HG03025 (cell line): ENCODE measurements around the gene CD164.

ENCODE experiments used
- ATAC-seq: cut with Tn5 transposase; IDR thresholded peaks from one replicate; pipeline ENCODE4 v1.9.1; 2021; ENCODE audit warnings: mild to moderate bottlenecking, moderate library complexity; ENCODE audit not compliant: unreplicated experiment, low FRiP score

The CD164 gene

DNA sequence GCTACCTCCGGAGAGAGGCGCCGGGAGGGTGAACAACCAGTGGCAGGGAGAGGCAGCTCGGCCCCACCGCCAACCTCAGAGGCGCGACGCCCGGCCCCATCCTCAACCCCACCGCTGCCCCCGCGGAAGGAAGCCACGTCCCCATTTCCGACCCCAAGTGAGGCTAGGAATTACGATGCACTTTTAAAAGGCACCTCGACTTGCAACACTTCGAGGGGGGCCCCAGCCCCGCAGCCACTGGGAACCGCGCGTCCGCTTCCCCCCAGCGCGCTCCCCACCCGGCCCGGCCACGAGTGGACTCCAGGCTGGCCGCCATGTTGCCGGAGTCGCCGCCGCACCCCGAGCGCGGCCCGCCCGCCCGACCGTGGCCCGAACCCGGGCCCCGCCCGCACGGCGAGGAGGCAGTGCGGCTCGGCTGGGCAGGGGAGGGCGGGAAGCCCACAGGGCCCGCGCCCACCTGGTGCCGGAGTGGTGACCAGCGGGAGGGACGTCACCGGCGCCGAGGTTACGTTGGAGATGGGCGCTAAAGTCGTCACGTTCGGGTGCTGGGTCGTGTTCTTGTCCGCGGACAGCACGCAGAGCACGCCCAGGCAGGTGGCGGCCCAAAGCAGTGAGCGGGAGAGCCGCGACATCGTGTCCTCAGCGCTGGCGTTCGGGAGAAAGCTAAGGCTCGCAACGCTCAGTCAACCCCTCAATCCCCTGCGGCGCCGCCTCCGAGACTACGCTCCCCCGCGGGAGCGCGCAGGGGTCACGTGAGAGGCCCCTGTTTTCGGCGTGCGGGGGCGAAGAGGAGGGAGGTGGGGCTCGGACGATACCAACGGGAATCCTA lies at the start of gene CD164:
CD164 (minus strand) TSS at position 721 of the 829 bp plus-strand sequence; CDS start at position 632, 89 bp downstream.
- ATAC-seq = peak; percentile 39

DNA sequence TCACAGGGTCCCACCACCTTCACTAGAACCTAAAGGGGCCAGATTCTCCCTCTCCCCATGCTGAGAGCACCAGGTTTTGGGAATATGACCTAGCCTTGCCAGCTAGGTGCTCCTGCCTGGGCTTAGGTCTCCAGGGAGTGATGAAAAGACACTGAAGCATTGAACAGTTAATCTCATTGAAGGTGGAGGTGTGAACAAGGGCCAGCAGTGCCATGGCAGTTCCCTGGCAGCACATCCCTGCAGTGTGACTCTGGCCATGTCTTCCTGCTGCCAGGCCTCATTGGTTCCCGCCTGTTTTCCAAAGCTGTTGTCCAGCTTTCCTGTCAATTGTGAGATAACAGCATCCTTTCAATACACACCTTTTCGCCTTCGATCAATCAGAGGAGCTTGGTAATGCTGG lies 47.2 kb upstream of the CD164 start:
- ATAC-seq = no peak

DNA sequence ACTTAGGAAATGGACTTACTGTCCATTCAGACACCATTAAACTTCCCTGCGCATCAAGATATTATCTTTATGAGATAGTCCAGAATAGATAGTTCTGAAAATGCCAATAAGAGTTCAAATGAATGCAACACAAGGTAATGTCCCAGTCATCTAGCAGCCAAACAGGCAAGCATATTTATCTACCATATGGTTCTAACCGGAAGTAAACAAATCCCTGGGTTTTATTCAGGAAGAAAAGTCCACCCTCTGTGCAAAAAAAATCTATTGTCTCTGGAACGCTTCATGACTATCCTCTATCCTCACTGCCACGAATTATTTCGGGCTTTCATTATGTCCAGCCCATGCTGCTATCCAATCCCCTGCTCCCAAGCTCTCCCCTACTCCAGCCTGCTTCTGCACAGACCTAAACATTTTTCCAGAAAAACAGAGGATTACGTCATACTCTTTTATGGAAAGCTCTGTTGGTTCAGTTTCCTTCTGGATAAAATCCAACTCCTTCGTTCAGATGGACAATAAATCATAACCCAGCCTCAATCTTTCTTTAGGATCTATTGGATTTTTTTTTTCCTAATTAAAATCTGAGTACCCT lies 46.7 kb upstream of the CD164 start:
- no peak for ATAC-seq

DNA sequence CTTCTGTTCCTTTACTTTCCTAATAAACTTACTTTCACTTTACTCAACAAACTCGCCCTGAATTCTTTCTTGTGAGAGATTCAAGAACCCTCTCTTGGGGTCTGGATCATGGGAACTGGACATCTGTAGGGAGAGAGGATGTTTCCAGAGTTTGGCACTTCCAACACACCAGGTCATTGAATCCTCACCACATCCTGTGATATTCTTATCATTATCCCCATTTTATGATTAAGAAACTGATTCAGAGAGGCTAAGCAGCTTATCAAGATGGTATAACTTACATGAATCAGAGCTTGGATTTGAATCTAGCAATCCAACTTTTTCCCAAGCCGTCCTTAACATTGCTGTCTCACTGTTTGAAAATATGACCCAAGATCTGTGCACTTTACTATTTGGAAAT lies 42.7 kb upstream of the CD164 start:
- no peak for ATAC-seq

DNA sequence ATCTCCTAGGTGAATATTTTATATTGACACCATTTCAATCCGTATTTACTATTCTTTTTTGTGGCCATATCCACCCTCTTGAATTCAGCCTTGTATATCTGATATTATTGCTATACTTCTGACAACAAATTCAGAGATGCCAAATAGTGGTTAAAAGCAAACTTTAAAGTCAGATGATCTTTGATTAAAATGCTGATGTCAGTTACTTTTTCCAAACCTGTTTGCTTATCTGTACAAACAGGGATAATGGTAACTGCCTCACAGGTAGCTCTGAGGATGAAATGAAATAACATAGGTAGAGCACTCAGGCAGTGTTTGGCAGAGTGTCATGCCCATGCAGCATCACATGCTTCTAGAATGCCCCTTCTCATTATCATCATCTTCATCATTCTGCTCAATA lies 38.9 kb upstream of the CD164 start:
- ATAC-seq = no peak

DNA sequence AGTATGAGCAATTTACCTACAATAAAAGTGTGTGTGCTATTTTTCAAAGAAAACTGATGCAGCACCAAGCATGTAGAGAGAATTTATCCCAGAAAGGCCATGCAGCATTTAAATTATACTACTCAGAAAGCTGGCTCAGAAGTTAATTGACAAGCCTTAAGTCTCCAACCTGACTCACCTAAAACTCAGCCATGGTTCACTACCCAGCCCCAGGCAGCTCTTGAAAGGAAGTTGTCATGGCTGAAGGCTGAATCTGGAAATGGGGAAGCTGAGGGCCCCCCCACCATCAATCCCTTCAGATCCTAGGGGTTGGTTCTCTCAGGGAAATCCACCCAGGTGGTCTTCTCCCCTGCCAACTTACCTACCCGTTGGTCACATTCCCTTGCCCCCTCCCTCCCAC lies 38.5 kb upstream of the CD164 start:
- no peak for ATAC-seq

DNA sequence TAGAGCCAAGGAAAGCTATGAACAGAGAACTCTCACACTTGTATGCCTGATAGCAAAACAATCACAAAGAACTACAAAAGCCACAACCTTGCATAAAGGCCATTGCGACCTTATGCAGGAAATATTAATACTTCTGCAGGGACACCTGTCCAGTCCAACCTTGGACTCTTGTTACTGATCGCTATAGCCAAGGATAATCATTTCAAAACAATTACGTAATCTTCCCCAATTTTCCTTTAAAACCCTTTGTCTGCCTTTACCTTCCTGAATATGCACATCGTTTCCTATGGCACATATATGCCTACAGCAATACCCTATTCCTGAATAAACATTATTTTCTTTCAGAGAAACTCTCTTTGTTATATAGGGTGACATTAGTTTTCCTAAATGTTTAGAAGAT lies 35.4 kb upstream of the CD164 start:
- ATAC-seq = no peak

DNA sequence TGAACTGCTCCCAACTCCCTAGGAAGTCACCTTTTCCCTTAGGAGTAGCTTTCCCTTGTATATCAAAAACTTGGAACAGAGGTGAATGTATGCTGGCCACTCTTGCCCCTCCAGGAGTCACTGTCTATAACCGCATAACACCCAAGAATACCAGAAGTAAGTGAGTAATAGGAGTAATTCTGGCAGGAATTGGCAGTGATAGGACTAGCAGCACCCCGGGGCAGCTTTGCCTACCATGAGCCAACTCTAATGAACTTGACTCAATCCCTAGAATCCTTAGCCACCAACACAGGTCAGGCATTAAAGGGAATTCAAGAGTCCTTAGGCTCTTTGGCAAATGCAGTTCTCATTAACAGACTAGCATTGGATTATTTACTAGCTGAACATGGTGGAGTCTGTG lies 28.8 kb upstream of the CD164 start:
- ATAC-seq = no peak

DNA sequence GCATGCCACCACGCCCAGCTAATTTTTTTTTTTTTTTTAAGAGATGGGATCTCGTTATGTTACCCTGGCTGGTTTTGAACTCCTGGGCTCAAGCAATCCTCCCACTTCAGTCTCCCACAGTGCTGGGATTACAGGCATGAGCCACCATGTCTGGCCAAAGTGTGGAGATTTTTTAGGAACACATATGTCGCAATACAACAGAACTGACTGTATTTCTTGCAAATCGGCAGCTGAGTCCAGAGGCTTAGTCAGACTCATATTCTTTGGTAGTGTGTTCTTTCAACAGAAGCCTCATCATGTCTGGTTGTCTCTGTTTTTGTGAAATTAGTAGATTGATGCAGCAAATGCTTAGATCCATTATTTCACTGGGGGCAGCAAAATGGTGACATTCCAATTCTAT lies 23.9 kb upstream of the CD164 start:
- no peak for ATAC-seq

DNA sequence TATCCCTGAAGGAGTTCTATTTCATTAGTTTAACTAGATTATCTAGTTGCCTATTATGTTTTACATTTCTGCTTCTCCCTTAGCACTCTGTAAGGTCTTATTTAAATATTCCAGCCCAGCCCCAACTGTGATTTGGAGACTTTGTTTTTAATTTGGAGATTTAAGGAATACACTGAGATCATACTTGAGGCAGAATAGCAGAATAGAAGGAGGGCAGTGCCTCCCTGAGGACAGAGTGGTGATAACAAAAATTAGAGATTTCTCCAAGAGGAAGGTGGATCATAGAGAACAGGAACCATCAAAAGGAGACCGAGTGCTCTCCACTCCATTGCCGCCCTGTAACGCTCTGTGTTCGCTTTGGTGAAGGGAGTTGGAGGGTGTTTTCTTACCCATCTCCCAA lies 14.8 kb upstream of the CD164 start:
- no peak for ATAC-seq

DNA sequence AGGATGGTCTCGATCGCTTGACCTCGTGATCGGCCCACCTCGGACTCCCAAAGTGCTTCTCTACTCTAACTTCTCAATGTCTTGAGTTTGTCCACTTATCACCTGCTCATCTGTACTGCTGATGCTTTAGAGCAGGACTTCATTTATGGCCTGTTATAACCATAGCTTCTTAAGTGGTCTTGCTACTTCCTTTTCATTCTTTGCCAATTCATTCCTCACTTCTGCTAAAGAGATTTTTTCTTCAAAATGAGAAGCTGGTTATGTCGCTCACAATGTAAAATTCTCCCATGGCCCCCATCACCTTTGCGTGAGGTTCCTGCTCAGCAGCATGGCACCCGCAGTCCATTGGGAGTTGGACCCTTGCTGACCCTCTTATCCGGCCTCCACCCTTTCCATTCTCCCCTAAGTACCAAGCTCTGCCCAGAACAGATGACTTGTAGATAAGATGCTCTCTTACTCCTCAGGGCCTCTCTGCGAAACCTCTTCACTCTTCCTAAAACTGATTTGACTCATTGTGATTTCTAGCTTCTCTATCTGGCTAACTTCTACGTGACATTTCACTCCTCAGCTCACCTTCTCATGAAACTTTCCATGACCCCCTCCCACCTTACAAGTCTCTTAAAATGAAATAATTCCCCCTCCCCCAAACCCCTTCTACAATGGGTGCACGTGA lies 13.9 kb upstream of the CD164 start:
- no peak for ATAC-seq

DNA sequence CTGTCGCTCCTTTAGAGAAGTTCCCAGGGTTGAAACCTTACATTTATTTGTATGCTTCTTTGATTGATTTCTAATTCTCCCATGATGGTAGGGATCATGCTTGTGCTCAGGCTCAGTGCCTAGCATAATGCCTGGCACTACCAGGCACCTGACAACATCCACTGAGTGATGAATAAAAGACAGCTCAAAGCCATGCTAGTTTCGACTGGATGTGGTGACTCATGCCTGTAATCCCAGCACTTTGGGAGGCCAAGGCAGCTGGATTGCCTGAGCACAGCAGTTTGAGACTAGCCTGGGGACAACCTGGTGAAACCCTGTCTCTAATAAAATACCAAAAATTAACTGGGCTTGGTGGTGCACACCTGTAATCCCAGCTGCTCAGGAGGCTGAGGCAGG lies 11.6 kb upstream of the CD164 start:
- ATAC-seq = no peak

DNA sequence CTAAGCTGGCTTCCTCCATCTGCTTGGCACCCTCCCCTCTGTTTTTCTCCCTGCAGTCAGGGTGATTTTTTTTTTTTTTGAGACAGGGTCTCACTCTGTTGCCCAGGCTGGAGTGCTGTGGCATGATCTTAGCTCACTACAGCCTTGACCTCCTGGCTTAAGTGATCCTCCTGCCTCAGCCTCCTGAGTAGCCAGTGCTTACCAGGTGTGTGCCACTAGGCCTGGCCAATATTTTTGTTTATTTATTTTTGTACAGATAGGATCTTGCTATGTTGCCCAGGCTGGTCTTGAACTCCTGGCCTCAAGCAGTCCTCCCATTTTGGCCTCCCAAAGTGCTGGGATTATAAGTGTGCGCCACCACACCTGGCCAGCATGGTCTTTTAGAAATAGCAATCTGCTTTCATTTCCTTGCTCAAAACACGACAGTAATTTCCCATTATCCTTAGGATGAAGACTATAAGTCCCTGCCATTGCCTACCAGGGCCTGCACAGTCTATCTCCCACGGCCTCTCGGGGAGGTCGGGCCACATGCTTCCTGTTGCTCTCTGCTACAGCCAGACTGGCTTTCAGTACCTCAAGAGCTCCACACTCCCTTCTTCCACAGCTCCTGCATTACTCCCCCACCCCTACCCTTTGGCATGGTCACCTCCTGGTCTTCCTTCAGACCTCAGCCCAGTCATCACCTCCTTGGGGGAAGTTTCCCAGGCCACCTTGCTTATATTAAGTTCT lies 11.1 kb upstream of the CD164 start:
- no peak for ATAC-seq

DNA sequence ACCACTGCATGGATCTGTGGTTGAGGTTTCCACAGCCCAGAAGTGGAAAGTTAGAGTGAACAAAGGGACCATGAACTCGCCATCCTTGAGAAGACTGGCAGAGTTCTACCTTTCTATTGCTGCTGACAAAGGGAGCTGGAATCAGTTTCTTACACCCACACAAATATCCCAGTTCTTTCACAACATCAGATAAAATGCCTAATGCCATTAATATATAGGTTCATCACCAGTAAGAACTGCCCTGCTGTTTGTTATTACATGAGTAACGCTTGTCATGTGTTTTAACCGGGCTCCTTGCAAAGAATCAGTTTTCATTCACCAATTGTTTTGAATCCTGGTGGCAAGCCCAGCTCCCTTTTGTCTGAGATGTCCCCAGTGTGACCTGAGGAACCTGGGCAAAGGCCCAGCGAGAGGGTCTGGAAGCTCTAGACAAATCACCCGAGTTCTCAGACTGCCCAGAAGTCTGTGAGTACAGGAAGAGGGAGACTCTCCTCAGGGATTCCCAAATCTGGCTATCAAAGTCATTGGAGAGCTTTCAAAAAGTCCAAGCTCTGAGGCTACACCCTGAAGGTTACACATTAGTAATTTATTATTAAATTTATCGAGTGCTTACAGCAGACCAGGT lies 7.5 kb upstream of the CD164 start:
- no peak for ATAC-seq

DNA sequence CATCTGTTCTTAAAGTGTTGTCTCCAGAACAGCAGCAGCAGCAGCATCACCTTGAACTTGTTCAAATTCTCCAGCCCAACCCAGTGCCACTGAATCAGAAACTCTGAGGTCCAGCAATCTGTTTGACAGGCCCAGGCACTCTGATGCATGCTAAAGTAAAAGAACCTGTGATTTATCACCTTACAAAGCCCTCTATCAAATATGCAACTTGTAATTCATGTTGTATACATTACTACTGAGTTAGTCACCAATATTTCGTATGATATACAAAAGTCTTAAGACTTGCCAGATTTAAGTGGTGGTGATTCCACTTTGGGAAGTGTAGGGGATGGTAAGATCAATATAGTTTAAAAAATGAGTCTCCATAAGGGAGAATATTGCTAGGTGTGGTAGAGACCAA lies 6.0 kb upstream of the CD164 start:
- no peak for ATAC-seq

DNA sequence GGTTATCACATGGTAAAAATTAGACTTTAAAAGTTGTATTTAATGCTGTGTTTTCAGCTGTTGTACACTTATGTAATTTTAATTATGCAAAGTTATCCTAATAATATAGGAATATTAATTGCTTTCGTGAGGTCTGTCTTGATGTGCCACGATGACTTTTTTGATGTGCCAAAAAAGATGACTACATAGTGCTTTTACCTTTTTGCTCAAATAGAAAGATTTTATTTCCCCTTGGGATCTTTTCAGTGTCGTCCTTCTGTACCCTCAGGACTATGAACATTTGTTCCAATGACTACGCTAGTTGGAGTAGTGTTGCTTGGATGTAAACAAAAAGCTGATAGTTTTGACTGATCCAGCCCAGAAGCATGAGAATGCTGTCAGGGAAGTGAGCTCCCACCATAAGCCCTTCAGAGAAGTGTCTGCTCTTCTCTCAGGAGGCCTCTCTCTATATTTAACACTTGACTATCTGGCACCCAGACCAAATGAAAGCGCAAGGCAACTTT lies 1.2 kb upstream of the CD164 start:
- ATAC-seq = no peak

DNA sequence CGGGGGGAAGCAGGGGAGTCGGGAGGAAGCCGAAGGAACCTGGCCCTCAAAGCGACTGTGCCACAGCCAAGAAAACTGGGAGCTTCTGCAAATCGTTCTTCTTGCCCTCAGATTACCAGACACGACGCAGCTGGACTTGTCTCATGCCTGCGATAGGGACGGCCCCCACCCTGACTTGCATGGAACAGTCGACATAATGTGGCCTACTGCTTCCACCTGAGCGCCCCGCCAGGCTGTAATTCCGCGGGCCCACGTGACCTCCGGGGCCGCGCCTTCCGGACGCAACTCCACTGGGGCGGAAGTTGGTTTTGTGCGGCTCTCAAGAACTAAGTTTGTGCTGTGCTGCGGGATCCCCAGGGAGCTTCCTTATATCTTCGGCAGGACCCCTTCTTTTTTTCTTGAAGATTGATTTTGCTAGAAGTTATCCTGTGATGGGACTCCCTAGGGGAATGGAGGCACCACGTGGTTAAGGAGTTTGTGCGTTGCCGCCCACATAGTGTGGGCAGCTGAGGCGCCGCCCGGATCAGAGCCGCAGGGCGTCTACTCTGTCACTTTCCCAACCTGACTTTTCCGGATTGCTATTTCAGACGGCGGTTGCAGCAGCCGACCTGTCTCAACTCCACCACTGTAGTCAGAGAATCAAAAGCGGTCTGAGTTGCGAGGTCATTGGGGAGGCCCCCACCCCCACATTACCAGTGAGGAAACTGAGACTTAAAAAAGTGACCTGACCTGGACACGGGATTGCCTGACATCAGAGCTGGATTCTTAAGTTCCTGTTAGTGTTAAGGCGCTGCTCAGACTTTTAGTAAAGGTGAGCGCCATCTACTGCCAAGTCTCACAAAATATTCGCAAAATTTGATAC lies 540 bp upstream of the CD164 start:
- peak; percentile 75 for ATAC-seq

DNA sequence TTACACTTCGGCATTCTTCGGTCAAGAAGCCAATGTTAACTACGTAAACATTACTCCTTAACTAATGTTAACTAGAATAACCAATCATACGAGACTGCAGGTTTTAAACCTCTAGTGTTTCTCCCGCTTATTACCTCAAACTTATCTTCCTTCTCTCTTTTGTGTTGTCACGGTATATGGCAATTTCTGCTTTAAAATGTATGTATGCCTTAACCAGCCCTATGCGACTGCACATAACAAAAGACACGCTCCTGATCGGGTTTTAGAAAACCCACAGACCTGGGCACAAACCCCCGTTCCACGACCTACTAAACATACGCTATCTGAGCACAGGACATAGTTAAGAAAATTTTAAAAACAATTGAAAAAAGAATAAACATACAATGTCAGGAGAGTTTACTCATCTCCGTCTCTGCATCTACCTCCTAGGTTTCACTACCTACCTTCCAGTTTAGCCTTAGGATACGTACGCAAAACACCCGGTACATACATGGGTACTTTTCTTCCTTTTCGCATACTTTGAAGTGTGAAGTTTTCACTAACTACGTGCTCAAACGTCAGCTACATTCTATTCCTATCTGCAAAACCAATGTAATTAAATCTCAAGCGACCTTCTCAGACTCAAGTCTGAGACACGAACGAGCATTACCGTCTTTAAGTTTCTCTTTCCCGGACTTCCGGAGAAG lies 1.1 kb downstream of the CD164 start:
- ATAC-seq = no peak

DNA sequence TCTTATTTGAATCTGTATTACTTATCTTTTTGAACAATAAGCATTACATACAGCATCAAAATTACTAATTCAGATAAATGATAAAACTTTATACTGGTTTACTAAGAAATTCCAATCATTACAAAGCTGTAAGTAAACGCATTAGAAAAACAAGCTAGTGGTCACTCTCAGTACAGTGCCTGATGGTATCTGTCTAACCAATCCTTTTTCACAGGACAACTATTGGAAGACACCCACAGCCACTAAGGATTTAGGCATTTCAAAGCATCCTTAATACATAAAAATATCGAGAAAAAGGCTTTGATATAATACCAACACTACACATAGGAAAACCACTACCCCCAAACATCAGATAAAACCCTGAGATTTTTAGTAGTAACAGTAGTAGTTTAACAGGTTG lies 2.6 kb downstream of the CD164 start:
- no peak for ATAC-seq
